ENCODE data around the gene ACSL3. TPM values are rescaled to one million over a fixed set of nuclear protein-coding genes. Genes with fewer than 3 reads are reported as not detected.
A peak's percentile ranks its signal among the peaks of the same experiment; 100 is the strongest.

The ACSL3 gene
- total RNA-seq, 4 donors from 2014 or later: 25.6 to 52.2 (median 47.2) TPM

DNA sequence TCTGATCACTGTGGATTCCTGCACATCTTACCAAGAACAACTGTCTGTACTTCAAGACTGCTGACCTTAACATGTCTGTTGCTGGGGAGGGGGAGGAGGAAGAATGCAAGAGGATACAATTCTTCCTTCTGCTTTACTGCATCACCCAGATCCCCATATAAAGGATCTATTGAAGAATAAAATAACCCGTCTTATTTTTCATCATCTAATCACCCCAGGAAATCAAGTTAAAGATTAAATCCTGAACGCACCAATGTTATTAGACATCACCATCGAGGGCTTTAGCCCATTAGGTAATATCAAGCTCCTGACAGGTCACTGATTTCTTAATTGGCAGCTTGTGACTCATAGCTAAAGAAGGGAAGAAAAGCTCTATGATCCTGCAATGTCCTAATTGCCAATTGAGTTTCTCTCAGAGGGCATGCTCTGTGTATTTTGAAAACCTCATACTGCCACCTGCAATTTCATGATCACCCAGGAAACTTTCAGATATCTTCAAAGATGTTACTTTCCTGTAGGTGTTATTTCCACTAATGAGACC is 115.8 kb downstream of the ACSL3 start:
- H3K4me1 ChIP-seq: no peaks in the 10 kb centered on the region
- H3K27ac ChIP-seq: no peak overlapping the region
- no peaks in the 10 kb centered on the region for H3K9me3 ChIP-seq
- no peak for DNase-seq
- H3K4me3 ChIP-seq: no peak overlapping the region
- no peaks in the 10 kb centered on the region for H3K27me3 ChIP-seq
- H3K36me3 ChIP-seq: no peaks in the 10 kb centered on the region
- TF ChIP-seq, protein P1, sequence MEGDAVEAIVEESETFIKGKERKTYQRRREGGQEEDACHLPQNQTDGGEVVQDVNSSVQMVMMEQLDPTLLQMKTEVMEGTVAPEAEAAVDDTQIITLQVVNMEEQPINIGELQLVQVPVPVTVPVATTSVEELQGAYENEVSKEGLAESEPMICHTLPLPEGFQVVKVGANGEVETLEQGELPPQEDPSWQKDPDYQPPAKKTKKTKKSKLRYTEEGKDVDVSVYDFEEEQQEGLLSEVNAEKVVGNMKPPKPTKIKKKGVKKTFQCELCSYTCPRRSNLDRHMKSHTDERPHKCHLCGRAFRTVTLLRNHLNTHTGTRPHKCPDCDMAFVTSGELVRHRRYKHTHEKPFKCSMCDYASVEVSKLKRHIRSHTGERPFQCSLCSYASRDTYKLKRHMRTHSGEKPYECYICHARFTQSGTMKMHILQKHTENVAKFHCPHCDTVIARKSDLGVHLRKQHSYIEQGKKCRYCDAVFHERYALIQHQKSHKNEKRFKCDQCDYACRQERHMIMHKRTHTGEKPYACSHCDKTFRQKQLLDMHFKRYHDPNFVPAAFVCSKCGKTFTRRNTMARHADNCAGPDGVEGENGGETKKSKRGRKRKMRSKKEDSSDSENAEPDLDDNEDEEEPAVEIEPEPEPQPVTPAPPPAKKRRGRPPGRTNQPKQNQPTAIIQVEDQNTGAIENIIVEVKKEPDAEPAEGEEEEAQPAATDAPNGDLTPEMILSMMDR (IDR thresholded peaks at IDR 0.05): no peak
- TF ChIP-seq POLR2A (IDR thresholded peaks at IDR 0.05): no peak

DNA sequence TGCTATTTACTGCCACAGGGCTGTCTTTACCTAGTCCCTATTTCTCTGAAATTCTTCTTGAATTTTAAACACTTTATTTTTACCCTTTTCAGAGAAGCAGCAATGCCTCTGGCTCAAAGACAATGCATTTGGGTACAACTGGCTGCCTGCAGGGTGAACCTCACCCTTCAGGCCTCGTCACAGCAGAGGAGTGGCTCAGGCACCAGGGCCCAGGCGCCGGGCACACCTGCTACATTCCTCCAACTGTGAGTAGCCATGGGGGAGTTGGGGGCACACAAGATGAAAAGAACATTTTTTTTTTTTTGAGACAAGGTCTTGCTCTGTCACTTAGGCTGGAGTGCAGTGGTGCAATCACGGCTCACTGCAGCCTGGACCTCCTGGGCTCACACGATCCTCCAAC is 116.3 kb downstream of the ACSL3 start:
- no peaks in the 10 kb centered on the region for H3K36me3 ChIP-seq

DNA sequence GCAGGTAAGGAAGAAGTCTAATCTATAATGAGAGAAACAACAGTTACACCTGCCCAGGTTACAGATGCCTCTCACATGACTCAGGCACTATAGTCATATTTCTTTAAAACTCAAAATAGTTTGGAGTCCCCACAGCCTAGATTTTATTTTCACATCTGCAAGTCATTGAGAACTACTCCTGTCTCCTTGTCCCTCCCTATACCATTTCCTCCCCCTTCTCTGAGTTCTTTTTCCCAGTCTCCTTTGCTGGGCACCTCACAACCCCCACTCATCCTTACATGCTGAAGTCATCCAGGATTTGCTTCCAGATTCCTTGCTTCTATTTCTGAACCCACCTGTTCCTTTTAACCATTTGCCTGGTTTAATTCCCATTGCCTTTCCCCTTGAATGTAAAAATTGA is 118.0 kb downstream of the ACSL3 start:
- Histone ChIP-seq H3K27me3 (no peaks in the 10 kb centered on the region), H3K9me3 (no peaks in the 10 kb centered on the region), H3K36me3 (no peaks in the 10 kb centered on the region), H3K27ac (no peak overlapping the region), H3K4me3 (no peak overlapping the region), H3K4me1 (no peaks in the 10 kb centered on the region)
- DNase-seq: no peak
- TF ChIP-seq, protein P1 (IDR thresholded peaks at IDR 0.05): no peak
- no peak for TF ChIP-seq POLR2A (IDR thresholded peaks at IDR 0.05)

More for the DNA sequence above, 116.3 kb downstream of the ACSL3 start:
- Histone ChIP-seq H3K9me3 (no peaks in the 10 kb centered on the region), H3K4me3 (no peak overlapping the region), H3K27ac (no peak overlapping the region), H3K4me1 (no peaks in the 10 kb centered on the region), H3K27me3 (no peaks in the 10 kb centered on the region)
- no peak for DNase-seq
- TF ChIP-seq, protein P1 (IDR thresholded peaks at IDR 0.05): no peak
- no peak for TF ChIP-seq POLR2A (IDR thresholded peaks at IDR 0.05)

DNA sequence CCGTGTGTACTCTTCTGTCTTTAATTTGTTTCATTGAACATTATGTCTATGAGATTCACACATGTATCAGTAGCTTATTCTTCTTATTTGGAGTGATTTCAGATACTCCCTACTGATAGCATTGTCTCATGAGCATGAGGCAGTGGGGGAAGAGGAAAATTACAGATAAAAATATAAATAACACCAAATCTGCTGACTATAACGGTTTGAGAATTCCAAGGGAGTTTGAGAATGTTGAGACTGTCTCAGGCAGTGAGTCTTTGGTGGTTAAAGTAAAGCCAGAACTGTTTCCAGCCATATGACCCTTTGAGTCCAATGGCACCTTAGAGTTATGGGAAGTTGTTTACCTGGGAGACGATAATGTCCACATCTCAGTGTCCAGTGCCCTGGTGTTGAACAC is 118.6 kb downstream of the ACSL3 start:
- Histone ChIP-seq H3K9me3 (no peaks in the 10 kb centered on the region), H3K36me3 (no peaks in the 10 kb centered on the region), H3K27me3 (no peaks in the 10 kb centered on the region), H3K27ac (no peak overlapping the region), H3K4me1 (no peaks in the 10 kb centered on the region), H3K4me3 (no peak overlapping the region)
- TF ChIP-seq, protein P1 (IDR thresholded peaks at IDR 0.05): no peak
- no peak for TF ChIP-seq POLR2A (IDR thresholded peaks at IDR 0.05)
- no peak for DNase-seq

DNA sequence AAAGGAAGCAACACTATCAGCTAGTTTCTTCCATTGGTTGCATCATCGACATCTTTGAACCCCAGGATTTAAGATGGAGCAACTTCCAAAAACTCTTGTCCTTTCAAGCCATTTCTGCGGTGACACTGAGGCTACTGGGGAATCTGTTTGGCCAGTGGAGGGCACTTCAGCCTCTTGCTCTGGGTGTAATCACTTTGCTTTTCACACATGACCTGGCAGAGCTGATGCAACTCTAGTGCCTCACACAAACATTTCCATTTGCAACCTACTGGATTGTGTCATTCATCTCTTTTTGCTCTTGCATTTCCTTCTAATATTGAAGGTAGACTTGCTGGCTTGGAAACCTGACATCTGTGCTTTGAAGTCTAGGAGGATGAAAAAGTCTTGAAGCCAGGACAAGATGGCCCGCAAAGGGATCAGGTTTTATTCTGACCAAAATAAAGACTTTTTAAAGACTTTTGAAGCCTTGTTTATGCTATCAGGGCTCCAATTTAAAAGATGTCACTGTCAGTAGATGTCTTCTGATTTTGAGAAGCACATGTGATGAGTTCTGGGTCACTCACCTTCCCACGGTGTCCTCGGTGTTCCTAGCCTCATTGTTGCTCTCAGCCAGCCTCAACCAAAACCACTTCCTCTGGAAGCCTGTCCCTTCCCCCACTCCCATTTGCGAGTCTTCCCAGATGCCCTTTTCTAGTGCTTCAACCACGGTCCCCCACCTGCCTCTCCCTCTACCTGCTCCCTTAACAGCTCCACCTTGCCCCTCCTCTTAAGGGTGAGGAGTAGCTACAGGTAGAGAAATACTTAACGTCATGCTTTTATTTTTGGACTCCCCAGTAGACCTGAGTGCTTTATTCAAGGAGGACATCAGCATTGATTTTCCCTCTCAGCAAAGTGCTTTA is 121.4 kb downstream of the ACSL3 start:
- no peak overlapping the region for H3K27ac ChIP-seq
- no peak for DNase-seq
- H3K36me3 ChIP-seq: no peaks in the 10 kb centered on the region
- no peak overlapping the region for H3K4me3 ChIP-seq
- H3K4me1 ChIP-seq: no peaks in the 10 kb centered on the region
- no peaks in the 10 kb centered on the region for H3K9me3 ChIP-seq
- TF ChIP-seq, protein P1 (IDR thresholded peaks at IDR 0.05): peak in 3 of 6 experiments; percentile 14 to 35 (median 26)
- no peak for TF ChIP-seq POLR2A (IDR thresholded peaks at IDR 0.05)
- no peaks in the 10 kb centered on the region for H3K27me3 ChIP-seq

Measured in Peyer's patch (tissue), 4 donors.